ENCODE measurements around the gene STK32B. TPM values are rescaled to one million over a fixed set of nuclear protein-coding genes. Genes with fewer than 3 reads are reported as not detected.

The STK32B gene
- total RNA-seq, 2 experiments from 2014 or later = not detected

- ATAC-seq (no peak), DNase-seq (no peak)
- Mint-ChIP-seq H3K4me3 (no peak overlapping the region), H3K27me3 (no peaks in the 10 kb centered on the region), H3K4me1 (ENCODE audit: low read depth) (no peaks in the 10 kb centered on the region), H3K9me3 (peaks cover 3% of the 10 kb centered on the region), H3K27ac (no peak overlapping the region), H3K36me3 (ENCODE audit: low read depth) (no peaks in the 10 kb centered on the region)
- ChIA-PET CTCF (no interaction called here), POLR2A (no interaction called here)
- TF ChIP-seq, protein P1, sequence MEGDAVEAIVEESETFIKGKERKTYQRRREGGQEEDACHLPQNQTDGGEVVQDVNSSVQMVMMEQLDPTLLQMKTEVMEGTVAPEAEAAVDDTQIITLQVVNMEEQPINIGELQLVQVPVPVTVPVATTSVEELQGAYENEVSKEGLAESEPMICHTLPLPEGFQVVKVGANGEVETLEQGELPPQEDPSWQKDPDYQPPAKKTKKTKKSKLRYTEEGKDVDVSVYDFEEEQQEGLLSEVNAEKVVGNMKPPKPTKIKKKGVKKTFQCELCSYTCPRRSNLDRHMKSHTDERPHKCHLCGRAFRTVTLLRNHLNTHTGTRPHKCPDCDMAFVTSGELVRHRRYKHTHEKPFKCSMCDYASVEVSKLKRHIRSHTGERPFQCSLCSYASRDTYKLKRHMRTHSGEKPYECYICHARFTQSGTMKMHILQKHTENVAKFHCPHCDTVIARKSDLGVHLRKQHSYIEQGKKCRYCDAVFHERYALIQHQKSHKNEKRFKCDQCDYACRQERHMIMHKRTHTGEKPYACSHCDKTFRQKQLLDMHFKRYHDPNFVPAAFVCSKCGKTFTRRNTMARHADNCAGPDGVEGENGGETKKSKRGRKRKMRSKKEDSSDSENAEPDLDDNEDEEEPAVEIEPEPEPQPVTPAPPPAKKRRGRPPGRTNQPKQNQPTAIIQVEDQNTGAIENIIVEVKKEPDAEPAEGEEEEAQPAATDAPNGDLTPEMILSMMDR (IDR thresholded peaks at IDR 0.05) = no peak
- intact Hi-C loops (cut with micrococcal nuclease) = no loop called here
Measured at GRCh38 chr4:5338531-5338930, 287.3 kb downstream of the STK32B start.

- DNase-seq (no peak), ATAC-seq (no peak)
- TF ChIP-seq, protein P1 (IDR thresholded peaks at IDR 0.05) = no peak
- POLR2A ChIA-PET = no interaction called here
- H3K27ac Mint-ChIP-seq = no peak overlapping the region
- H3K27me3 Mint-ChIP-seq = no peaks in the 10 kb centered on the region
- intact Hi-C loops (cut with micrococcal nuclease) = no loop called here
- H3K36me3 Mint-ChIP-seq (ENCODE audit: low read depth) = no peaks in the 10 kb centered on the region
- H3K9me3 Mint-ChIP-seq = peaks cover 3% of the 10 kb centered on the region
- CTCF ChIA-PET = no interaction called here
- no peaks in the 10 kb centered on the region for H3K4me1 Mint-ChIP-seq (ENCODE audit: low read depth)
- H3K4me3 Mint-ChIP-seq = no peak overlapping the region
Measured at GRCh38 chr4:5340991-5341451, 289.7 kb downstream of the STK32B start.

DNA sequence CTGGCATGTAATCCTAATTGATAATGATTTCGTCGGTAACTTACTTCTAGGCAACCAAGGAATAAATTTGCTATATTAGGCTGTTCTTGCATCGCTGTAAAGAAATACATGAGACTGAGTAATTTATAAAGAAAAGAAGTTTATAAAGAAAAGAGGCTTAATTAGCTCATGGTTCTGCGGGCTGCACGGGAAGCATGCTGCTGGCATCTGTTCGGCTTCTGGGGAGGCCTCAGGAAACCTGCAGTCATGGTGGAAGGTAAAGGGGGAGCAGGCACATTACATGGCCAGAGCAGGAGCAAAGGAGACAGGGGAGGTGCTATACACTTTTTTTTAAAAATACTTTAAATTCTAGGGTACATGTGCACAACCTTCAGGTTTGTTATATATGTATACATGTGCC lies 290.2 kb downstream of the STK32B start:
- ATAC-seq (no peak), DNase-seq (no peak)
- ChIA-PET POLR2A (no interaction called here), CTCF (no interaction called here)
- no peak overlapping the region for H3K4me3 Mint-ChIP-seq
- H3K9me3 Mint-ChIP-seq = peaks cover 3% of the 10 kb centered on the region
- no peak overlapping the region for H3K27ac Mint-ChIP-seq
- TF ChIP-seq, protein P1 (IDR thresholded peaks at IDR 0.05) = no peak
- intact Hi-C loops (cut with micrococcal nuclease) = no loop called here
- no peaks in the 10 kb centered on the region for H3K4me1 Mint-ChIP-seq (ENCODE audit: low read depth)
- no peaks in the 10 kb centered on the region for H3K27me3 Mint-ChIP-seq
- no peaks in the 10 kb centered on the region for H3K36me3 Mint-ChIP-seq (ENCODE audit: low read depth)

GRCh38 chr4:5355846-5356245 lies 304.6 kb downstream of the STK32B start:
- Mint-ChIP-seq H3K4me1 (ENCODE audit: low read depth) (no peaks in the 10 kb centered on the region), H3K27ac (no peak overlapping the region), H3K9me3 (peaks cover 1% of the 10 kb centered on the region), H3K4me3 (no peak overlapping the region), H3K27me3 (peaks cover 3% of the 10 kb centered on the region), H3K36me3 (ENCODE audit: low read depth) (no peaks in the 10 kb centered on the region)
- ATAC-seq = no peak
- no peak for DNase-seq
- TF ChIP-seq, protein P1 (IDR thresholded peaks at IDR 0.05) = no peak
- ChIA-PET POLR2A (no interaction called here), CTCF (no interaction called here)
- intact Hi-C loops (cut with micrococcal nuclease) = no loop called here

- ATAC-seq (no peak), DNase-seq (no peak)
- no peaks in the 10 kb centered on the region for H3K4me1 Mint-ChIP-seq (ENCODE audit: low read depth)
- H3K36me3 Mint-ChIP-seq (ENCODE audit: low read depth) = no peaks in the 10 kb centered on the region
- ChIA-PET POLR2A (no interaction called here), CTCF (no interaction called here)
- intact Hi-C loops (cut with micrococcal nuclease) = no loop called here
- TF ChIP-seq, protein P1 (IDR thresholded peaks at IDR 0.05) = no peak
- no peak overlapping the region for H3K27ac Mint-ChIP-seq
- H3K4me3 Mint-ChIP-seq = no peak overlapping the region
- peaks cover 1% of the 10 kb centered on the region for H3K9me3 Mint-ChIP-seq
- peaks cover 2% of the 10 kb centered on the region for H3K27me3 Mint-ChIP-seq
Measured at GRCh38 chr4:5357870-5358269, 306.6 kb downstream of the STK32B start.

All from activated CD8-positive, alpha-beta T cell treated with anti-CD3 and anti-CD28 coated beads for 36 hours (primary cell).